ENCODE data around the gene FAM210B.

GRCh38 chr20:56409521-56409920 is 50.7 kb downstream of the FAM210B start:
- TF ChIP-seq CTCF (IDR thresholded peaks at IDR 0.05): no peak
- TF ChIP-seq POLR2A (IDR thresholded peaks at IDR 0.05): no peak
